Cardiac muscle cell (in vitro differentiated cells and primary cell): ENCODE data around the gene MRPL20. TPM values are rescaled to one million over a fixed set of nuclear protein-coding genes. Genes with fewer than 3 reads are reported as not detected.

Experiments
- DNase-seq, 2 donors: peaks; one replicate each; pipeline versions ENCODE4 v3.0.0 to v3.0.0-alpha.2; 2010 to 2017; ENCODE audit warnings: low read depth in 1 of 2, low spot score in 1 of 2
- H3K27ac ChIP-seq: fragments of 200-600 bp; sonication (generic); 2 replicates; pipeline ENCODE4 v1.5.1; 2016
- H3K27me3 ChIP-seq: fragments of 200-600 bp; sonication (generic); 2 replicates; pipeline ENCODE4 v1.6.0; 2016; ENCODE audit warnings: control low read depth
- H3K36me3 ChIP-seq: fragments of 200-600 bp; sonication (generic); 2 replicates; pipeline ENCODE4 v1.5.1; 2016; ENCODE audit warnings: control low read depth
- H3K4me1 ChIP-seq: fragments of 200-600 bp; sonication (generic); 2 replicates; pipeline ENCODE4 v1.8.1; 2017; ENCODE audit warnings: low read depth, mild to moderate bottlenecking, mixed run types
- H3K4me3 ChIP-seq: fragments of 200-600 bp; sonication (generic); 2 replicates; pipeline ENCODE4 v1.5.1; 2016; ENCODE audit warnings: mild to moderate bottlenecking
- H3K9me3 ChIP-seq: fragments of 200-600 bp; sonication (generic); 2 replicates; pipeline ENCODE4 v1.5.1; 2017; ENCODE audit warnings: low read depth, mild to moderate bottlenecking, control low read depth
- CTCF ChIP-seq: IDR thresholded peaks from 2 replicates; pipeline ENCODE4 v1.5.1; 2012; ENCODE audit warnings: low read depth, mild to moderate bottlenecking, low read length
- polyA plus RNA-seq: library from polyadenylated mRNA; unstranded; fragments of >200 nt; fragmentation: Nextera tagmentation; extraction: Ambion mirVana; gene quantifications from 2 replicates; pipeline ENCODE4 v1.2.1, GENCODE V29; 2016
- total RNA-seq: library from RNA; depleted of rRNA; stranded (reverse); fragments of >200 nt; gene quantifications from 2 replicates; pipeline ENCODE4 v1.2.3, GENCODE V29; 2016

Gene MRPL20
- total and polyA plus RNA-seq, 2 experiments from 2014 or later = 97.6 to 255 TPM

GRCh38 chr1:1374589-1374928, 32.5 kb downstream of the MRPL20 start:
- no peak for DNase-seq

DNA sequence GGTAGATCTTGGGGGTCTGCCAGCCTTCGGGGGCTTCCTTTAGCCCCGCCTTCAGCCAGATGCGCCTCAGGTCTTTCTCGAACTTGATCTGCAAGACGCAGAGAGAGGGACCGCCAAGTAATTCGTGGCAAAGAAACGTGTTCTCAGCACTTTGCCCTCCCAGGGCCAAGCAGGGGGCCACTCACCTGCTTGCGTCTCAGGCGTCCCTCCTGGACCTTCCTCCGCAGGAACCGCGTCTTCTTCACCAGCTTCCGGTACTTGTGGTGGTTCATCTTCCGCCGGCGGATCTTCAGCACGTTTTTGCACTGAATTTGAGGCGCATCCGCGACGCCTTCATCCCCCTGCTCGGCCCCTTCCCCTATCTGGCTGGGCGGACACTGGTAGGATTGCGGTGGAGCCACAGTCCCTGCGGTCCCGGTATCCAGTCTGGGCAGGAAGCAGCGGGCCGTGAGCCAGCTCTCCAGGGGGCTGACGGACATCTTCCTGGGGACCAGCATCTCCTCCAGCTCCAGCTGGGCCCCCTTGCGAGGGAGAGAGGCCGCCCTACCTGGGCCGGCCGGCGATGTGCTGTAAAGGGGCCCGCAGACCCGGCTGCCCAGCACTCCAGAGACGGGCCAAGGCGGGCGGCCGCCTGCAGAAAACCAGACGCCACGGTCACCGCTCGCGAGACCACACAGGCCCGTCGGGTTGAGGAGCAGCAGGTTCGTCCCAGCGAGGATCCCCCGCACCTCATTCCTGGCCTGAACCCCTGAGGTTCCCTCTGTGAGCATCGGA, 33.1 kb downstream of the MRPL20 start:
- no peaks in the 10 kb centered on the region for H3K27me3 ChIP-seq
- TF ChIP-seq CTCF = no peak
- peaks cover 4% of the 10 kb centered on the region for H3K36me3 ChIP-seq
- H3K4me1 ChIP-seq = peaks cover 5% of the 10 kb centered on the region
- no peak for DNase-seq
- H3K4me3 ChIP-seq = peak overlapping the region; percentile 86
- no peaks in the 10 kb centered on the region for H3K9me3 ChIP-seq
- H3K27ac ChIP-seq = peak overlapping the region; percentile 93

More at GRCh38 chr1:1374589-1374928, 32.5 kb downstream of the MRPL20 start:
- peaks cover 5% of the 10 kb centered on the region for H3K4me1 ChIP-seq
- peak overlapping the region; percentile 93 for H3K27ac ChIP-seq
- H3K36me3 ChIP-seq = peaks cover 4% of the 10 kb centered on the region
- no peaks in the 10 kb centered on the region for H3K9me3 ChIP-seq
- peak overlapping the region; percentile 86 for H3K4me3 ChIP-seq
- no peaks in the 10 kb centered on the region for H3K27me3 ChIP-seq
- TF ChIP-seq CTCF = no peak

DNA sequence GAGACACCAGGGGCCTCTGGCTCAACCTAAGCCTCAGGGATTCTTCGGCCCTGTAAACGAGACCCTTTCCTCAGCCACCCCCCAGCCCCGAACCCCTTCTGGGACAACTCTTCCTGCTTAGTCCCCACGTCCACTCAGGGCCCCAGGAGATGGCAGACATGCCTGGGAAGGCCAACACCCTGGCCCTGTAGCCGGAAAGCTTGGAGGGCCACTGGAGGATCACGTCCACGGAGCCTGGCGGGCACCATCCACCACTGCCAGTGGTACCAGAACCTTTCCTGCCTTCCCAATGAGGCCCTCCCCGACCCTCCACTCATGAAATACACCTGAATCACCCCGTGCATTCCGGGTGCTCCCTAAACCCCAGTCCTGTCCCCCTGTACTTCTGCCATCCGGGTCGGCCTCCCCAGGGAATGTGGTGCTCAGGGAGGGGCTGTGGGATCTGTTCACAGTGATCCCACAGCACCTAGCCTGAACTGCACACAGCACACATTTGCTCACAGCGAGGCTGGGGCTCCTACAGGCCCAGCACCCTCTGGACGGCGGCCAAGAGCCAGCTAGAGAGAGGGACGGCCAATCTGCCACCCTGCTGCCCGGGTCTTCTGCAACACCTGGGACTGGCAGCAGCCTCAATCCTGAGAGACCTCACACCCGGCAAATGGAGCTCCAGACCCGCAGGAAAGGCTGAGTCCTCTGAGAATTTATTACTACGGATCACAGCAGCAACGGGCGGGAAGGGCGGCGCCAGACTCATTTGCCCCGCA, 33.9 kb downstream of the MRPL20 start:
- no peak overlapping the region for H3K4me3 ChIP-seq
- H3K27ac ChIP-seq = no peak overlapping the region
- no peaks in the 10 kb centered on the region for H3K9me3 ChIP-seq
- H3K4me1 ChIP-seq = peaks cover 5% of the 10 kb centered on the region
- TF ChIP-seq CTCF = no peak
- no peak for DNase-seq
- no peaks in the 10 kb centered on the region for H3K27me3 ChIP-seq
- peaks cover 4% of the 10 kb centered on the region for H3K36me3 ChIP-seq

DNA sequence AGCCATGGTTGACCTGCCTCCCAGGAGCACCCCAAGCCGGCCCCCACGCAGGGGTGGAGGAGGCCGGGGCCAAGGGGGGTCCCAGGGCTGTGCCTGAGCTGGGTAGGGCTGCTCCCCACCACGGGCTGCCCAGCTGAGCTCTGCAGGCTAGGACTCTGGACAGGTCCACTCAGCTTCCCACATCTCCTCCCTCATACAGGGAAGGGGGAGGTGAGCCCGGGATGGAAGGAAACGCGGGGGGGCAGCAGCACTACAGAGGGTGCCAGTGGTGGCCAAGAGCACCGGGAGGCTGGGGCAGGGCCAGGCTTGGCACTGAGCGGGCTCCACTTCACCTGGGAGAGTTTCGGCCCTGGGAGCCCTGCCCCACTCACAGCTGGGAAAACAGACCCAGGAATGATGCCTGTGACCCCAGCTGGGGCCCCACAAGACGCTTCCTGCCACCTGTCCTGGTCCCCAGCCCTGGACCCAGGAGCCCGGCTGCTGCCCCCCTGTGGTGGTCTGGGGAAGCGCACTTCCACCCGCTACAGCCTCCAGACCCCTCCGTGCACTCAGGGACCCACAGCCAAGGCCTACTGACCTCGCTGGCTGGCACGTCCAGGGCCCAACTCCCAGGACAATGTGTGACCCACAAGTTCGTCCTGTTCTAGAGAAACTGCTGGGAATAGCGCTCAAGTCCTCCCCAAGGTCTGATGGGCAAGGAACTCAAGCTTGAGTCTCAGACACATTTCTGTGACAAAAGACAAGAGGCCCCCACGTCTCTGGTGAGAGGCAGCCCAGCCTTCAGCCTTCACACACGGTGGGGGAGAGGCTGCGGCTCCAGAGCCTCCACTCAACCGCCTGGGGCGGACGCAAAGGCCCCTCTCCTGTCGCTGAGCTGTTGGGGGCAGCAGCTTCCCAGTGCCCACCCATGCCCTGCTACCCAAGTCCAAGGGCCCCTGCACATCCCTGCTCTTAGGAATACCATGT, 35.1 kb downstream of the MRPL20 start:
- H3K27ac ChIP-seq = no peak overlapping the region
- no peak overlapping the region for H3K4me3 ChIP-seq
- H3K36me3 ChIP-seq = peaks cover 4% of the 10 kb centered on the region
- peak; percentile 60 to 76 for DNase-seq
- peaks cover 5% of the 10 kb centered on the region for H3K4me1 ChIP-seq
- no peaks in the 10 kb centered on the region for H3K9me3 ChIP-seq
- no peaks in the 10 kb centered on the region for H3K27me3 ChIP-seq
- TF ChIP-seq CTCF = peak; percentile 94

- Histone ChIP-seq H3K27me3 (no peaks in the 10 kb centered on the region), H3K36me3 (peaks cover 4% of the 10 kb centered on the region), H3K4me3 (no peak overlapping the region), H3K27ac (no peak overlapping the region), H3K9me3 (no peaks in the 10 kb centered on the region), H3K4me1 (peaks cover 5% of the 10 kb centered on the region)
- DNase-seq = peak in 1 of 2 donors; percentile 24
- TF ChIP-seq CTCF = no peak
These were observed 35.7 kb downstream of the MRPL20 start for GRCh38 chr1:1371364-1371745.
